HepG2 (cell line): ENCODE results near the gene ZNF174. TPM values are rescaled to one million over a fixed set of nuclear protein-coding genes. Genes with fewer than 3 reads are reported as not detected.

Source experiments
- CCDC6 ChIP-seq: sonication (generic); formaldehyde crosslinking; IDR thresholded peaks from 2 replicates; pipeline ENCODE4 v1.8.1; 2022; ENCODE audit warnings: mild to moderate bottlenecking, missing genetic modification reagents, moderate library complexity
- CENPX ChIP-seq: sonication (generic); formaldehyde crosslinking; IDR thresholded peaks from 2 replicates; pipeline ENCODE4 v1.9.0; 2021; ENCODE audit warnings: mild to moderate bottlenecking, missing genetic modification reagents, moderate library complexity
- DRAP1 ChIP-seq: IDR thresholded peaks from 2 replicates; pipeline ENCODE4 v1.6.1; 2016; ENCODE audit warnings: missing genetic modification reagents, missing compliant biosample characterization
- HCFC1 ChIP-seq: fragments of 150-350 bp; IDR thresholded peaks from 2 replicates; pipeline ENCODE4 v1.6.1; 2014; ENCODE audit warnings: low read depth, low read length
- KMT2B ChIP-seq: IDR thresholded peaks from 2 replicates; pipeline ENCODE4 v1.6.1; 2016; ENCODE audit warnings: missing genetic modification reagents, missing compliant biosample characterization
- LCORL ChIP-seq, 2 experiments: fragments of 450-650 bp in 1 of 2; sonication (generic) in 1 of 2; formaldehyde crosslinking in 1 of 2; IDR thresholded peaks; 2 replicates each; pipeline versions ENCODE4 v1.5.0 to v1.6.1; 2017 to 2020; ENCODE audit warnings: antibody characterized with exemption in 1 of 2, missing genetic modification reagents in 1 of 2
- SYNCRIP ChIP-seq: fragments of 200-400 bp; formaldehyde crosslinking; IDR thresholded peaks from 2 replicates; pipeline ENCODE4 v1.6.1; 2018; ENCODE audit warnings: mild to moderate bottlenecking, low read depth, low read length; ENCODE audit not compliant: insufficient read depth
- ZNF235 ChIP-seq: sonication (generic); formaldehyde crosslinking; IDR thresholded peaks from 2 replicates; pipeline ENCODE4 v1.8.1; 2023; ENCODE audit warnings: mild to moderate bottlenecking, missing genetic modification reagents, borderline replicate concordance
- ZNF326 ChIP-seq: sonication (generic); formaldehyde crosslinking; IDR thresholded peaks from 2 replicates; pipeline ENCODE4 v1.4.0; 2020; ENCODE audit warnings: missing genetic modification reagents, borderline replicate concordance
- ZNF567 ChIP-seq: sonication (generic); formaldehyde crosslinking; IDR thresholded peaks from 2 replicates; pipeline ENCODE4 v1.8.1; 2023; ENCODE audit warnings: mild to moderate bottlenecking, missing genetic modification reagents, borderline replicate concordance
- ZNF580 ChIP-seq: IDR thresholded peaks from 2 replicates; pipeline ENCODE4 v1.6.1; 2016; ENCODE audit warnings: low read depth, borderline replicate concordance
- ZNF609 ChIP-seq: sonication (generic); formaldehyde crosslinking; IDR thresholded peaks from 2 replicates; pipeline ENCODE4 v1.4.0; 2020; ENCODE audit warnings: mild to moderate bottlenecking, missing genetic modification reagents, borderline replicate concordance
- ZNF7 ChIP-seq: IDR thresholded peaks from 2 replicates; pipeline ENCODE4 v1.6.1; 2016; ENCODE audit warnings: missing biosample characterization, missing genetic modification reagents
- ZNF709 ChIP-seq: sonication (generic); formaldehyde crosslinking; IDR thresholded peaks from 2 replicates; pipeline ENCODE4 v1.5.0; 2020; ENCODE audit warnings: mild to moderate bottlenecking, missing genetic modification reagents
- ZSCAN30 ChIP-seq: sonication (generic); formaldehyde crosslinking; IDR thresholded peaks from 2 replicates; pipeline ENCODE4 v1.5.0; 2020; ENCODE audit warnings: mild to moderate bottlenecking, missing genetic modification reagents
- ZSCAN9 ChIP-seq: IDR thresholded peaks from 2 replicates; pipeline ENCODE4 v1.6.1; 2016; ENCODE audit warnings: borderline replicate concordance
- polyA plus RNA-seq, 8 experiments: library from polyadenylated mRNA; depleted of rRNA in 3 of 8; stranded (reverse) in 7 of 8; unstranded in 1 of 8; fragments of >200 nt; fragmentation: Illumina TruSeq in 4 of 8; extraction: Trizol in 4 of 8; gene quantifications; 2 replicates each; pipeline versions ENCODE4 v1.2.1 to v1.2.3, GENCODE V29; 2011 to 2016; ENCODE audit warnings: low read depth in 4 of 8, missing spikeins in 1 of 8, mixed read lengths in 1 of 8; ENCODE audit not compliant: insufficient read depth in 1 of 8
- total RNA-seq, 5 experiments: library from RNA; depleted of rRNA; stranded (reverse); fragments of >200 nt; fragmentation: Illumina TruSeq; extraction: Trizol; gene quantifications; 2 replicates each; pipeline ENCODE4 v1.2.3, GENCODE V29; 2016; ENCODE audit warnings: low read depth in 1 of 5
- TF ChIP-seq, protein P1 (sequence below): sonication (generic); formaldehyde crosslinking; IDR thresholded peaks from 2 replicates; pipeline ENCODE4 v1.8.1; 2023; ENCODE audit warnings: mild to moderate bottlenecking, inconsistent platforms, moderate library complexity, missing genetic modification reagents, borderline replicate concordance
- TF ChIP-seq, protein P2 (sequence below): sonication (generic); formaldehyde crosslinking; IDR thresholded peaks from 2 replicates; pipeline ENCODE4 v1.5.0; 2020; ENCODE audit warnings: missing genetic modification reagents
- TF ChIP-seq, protein P3 (sequence below): sonication (generic); IDR thresholded peaks from 2 replicates; pipeline ENCODE4 v1.6.1; 2016; ENCODE audit warnings: low read depth, borderline replicate concordance

ZNF174 gene
- total and polyA plus RNA-seq, 2 of the 13 experiments (the other 11 are each of a cell fraction or from before 2014, with no cell fraction given): 8.3 to 10.6 TPM

- TF ChIP-seq, protein P1, sequence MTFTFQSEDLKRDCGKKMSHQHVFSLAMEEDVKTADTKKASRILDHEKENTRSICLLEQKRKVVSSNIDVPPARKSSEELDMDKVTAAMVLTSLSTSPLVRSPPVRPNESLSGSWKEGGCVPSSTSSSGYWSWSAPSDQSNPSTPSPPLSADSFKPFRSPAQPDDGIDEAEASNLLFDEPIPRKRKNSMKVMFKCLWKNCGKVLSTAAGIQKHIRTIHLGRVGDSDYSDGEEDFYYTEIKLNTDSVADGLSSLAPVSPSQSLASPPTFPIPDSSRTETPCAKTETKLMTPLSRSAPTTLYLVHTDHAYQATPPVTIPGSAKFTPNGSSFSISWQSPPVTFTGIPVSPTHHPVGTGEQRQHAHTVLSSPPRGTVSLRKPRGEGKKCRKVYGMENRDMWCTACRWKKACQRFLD (CRISPR knock-in tag): no peak
- TF ChIP-seq ZNF709: no peak
- no peak for TF ChIP-seq ZNF567 (CRISPR knock-in tag)
- TF ChIP-seq ZNF609 (CRISPR knock-in tag): no peak
- no peak for TF ChIP-seq ZNF7 (CRISPR knock-in tag)
- peak; percentile 42; the same call in 1 of the 2 replicates for TF ChIP-seq HCFC1
- TF ChIP-seq KMT2B (CRISPR knock-in tag): no peak
- TF ChIP-seq CCDC6: no peak
- TF ChIP-seq ZNF326 (CRISPR knock-in tag): no peak
- TF ChIP-seq ZSCAN9 (CRISPR knock-in tag): no peak
- no peak for TF ChIP-seq ZNF235 (CRISPR knock-in tag)
- TF ChIP-seq, protein P2, sequence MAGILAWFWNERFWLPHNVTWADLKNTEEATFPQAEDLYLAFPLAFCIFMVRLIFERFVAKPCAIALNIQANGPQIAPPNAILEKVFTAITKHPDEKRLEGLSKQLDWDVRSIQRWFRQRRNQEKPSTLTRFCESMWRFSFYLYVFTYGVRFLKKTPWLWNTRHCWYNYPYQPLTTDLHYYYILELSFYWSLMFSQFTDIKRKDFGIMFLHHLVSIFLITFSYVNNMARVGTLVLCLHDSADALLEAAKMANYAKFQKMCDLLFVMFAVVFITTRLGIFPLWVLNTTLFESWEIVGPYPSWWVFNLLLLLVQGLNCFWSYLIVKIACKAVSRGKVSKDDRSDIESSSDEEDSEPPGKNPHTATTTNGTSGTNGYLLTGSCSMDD (CRISPR knock-in tag): no peak
- no peak for TF ChIP-seq CENPX (CRISPR knock-in tag)
- no peak for TF ChIP-seq ZNF580 (CRISPR knock-in tag)
- no peak for TF ChIP-seq ZSCAN30 (CRISPR knock-in tag)
- no peak for TF ChIP-seq SYNCRIP
- no peak for TF ChIP-seq LCORL (IDR thresholded peaks at IDR 0.05)
- 0 out of 2 replicates have a peak, but pooled peaks have one; percentile 22 for TF ChIP-seq LCORL (CRISPR knock-in tag; IDR thresholded peaks at IDR 0.05)
- TF ChIP-seq, protein P3, sequence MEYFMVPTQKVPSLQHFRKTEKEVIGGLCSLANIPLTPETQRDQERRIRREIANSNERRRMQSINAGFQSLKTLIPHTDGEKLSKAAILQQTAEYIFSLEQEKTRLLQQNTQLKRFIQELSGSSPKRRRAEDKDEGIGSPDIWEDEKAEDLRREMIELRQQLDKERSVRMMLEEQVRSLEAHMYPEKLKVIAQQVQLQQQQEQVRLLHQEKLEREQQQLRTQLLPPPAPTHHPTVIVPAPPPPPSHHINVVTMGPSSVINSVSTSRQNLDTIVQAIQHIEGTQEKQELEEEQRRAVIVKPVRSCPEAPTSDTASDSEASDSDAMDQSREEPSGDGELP: no peak
- TF ChIP-seq DRAP1 (CRISPR knock-in tag): peak; percentile 81
These were observed 36.1 kb upstream of the ZNF174 start (continued) for GRCh38 chr16:3364774-3365427.
